ENCODE measurements around the gene SLC5A10.

DNA sequence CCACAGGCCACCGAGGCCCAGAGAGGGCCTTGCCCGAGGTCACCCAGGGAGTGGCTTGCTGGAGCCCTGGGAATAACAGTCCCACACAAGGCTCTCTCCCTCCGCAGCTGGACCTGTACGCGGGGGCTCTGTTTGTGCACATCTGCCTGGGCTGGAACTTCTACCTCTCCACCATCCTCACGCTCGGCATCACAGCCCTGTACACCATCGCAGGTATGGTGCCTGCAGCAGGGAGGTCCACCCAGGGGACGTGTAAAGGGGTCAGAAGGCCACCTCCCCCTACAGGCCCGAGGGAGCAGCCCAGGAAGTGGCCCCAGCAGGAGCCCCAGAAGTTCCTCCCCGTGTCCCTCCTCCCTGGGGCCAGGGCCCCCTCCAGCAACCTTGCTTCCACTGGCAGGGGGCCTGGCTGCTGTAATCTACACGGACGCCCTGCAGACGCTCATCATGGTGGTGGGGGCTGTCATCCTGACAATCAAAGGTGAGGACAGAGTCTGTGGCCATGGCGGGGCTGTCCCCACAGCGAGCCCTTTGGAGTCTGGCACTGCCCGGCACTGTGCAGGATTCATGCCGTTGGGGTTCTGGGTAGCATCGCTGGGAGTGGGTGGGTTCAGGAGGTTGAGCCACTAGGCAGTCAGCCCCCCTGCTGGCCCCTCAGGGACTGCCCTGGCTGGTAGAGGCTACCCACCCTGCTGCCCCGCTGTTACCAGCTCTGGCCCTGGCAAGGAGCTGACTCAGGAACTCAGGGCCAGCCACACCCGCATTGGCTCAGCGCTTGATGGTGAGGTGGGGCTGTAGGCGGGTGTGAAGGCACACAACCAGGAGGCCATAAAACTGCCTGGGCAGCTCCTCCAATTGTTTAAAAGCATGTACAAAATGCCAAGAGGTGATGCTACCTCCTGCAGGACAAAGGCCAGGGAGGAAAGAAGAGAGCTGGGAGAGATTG lies 17.3 kb downstream of the SLC5A10 start:
- no peak for TF ChIP-seq EZH2 (IDR thresholded peaks at IDR 0.05; ENCODE audit: borderline replicate concordance, low read depth, low read length, severe bottlenecking)
- TF ChIP-seq, protein P1, sequence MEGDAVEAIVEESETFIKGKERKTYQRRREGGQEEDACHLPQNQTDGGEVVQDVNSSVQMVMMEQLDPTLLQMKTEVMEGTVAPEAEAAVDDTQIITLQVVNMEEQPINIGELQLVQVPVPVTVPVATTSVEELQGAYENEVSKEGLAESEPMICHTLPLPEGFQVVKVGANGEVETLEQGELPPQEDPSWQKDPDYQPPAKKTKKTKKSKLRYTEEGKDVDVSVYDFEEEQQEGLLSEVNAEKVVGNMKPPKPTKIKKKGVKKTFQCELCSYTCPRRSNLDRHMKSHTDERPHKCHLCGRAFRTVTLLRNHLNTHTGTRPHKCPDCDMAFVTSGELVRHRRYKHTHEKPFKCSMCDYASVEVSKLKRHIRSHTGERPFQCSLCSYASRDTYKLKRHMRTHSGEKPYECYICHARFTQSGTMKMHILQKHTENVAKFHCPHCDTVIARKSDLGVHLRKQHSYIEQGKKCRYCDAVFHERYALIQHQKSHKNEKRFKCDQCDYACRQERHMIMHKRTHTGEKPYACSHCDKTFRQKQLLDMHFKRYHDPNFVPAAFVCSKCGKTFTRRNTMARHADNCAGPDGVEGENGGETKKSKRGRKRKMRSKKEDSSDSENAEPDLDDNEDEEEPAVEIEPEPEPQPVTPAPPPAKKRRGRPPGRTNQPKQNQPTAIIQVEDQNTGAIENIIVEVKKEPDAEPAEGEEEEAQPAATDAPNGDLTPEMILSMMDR (IDR thresholded peaks at IDR 0.05; ENCODE audit: borderline replicate concordance, extremely low read depth, low read length, poor library complexity, severe bottlenecking): no peak

Data from DND-41 (cell line).